ENCODE measurements around the gene MMP8.
A peak's percentile ranks its signal among the peaks of the same experiment; 100 is the strongest.

Gene MMP8

GRCh38 chr11:102719620-102720277, 5.0 kb downstream of the MMP8 start:
- DNase-seq = no peak

- no peak for DNase-seq
These were observed 7.5 kb downstream of the MMP8 start for GRCh38 chr11:102717280-102717679.

- DNase-seq = no peak
These were observed 8.2 kb downstream of the MMP8 start for GRCh38 chr11:102716527-102716926.

GRCh38 chr11:102712137-102712536, 12.6 kb downstream of the MMP8 start:
- DNase-seq = no peak

GRCh38 chr11:102709201-102709945, 15.4 kb downstream of the MMP8 start:
- no peak for DNase-seq

- DNase-seq = no peak
These were observed 16.1 kb downstream of the MMP8 start for GRCh38 chr11:102708654-102709053.

GRCh38 chr11:102705626-102706025, 19.1 kb downstream of the MMP8 start, which contains the start of gene MMP27:
MMP27 (minus strand) TSS chr11:102705769; CDS start chr11:102705714, 55 bp downstream.
- DNase-seq = no peak

GRCh38 chr11:102704841-102705240, 19.9 kb downstream of the MMP8 start:
- DNase-seq = no peak

GRCh38 chr11:102703826-102704493, 20.8 kb downstream of the MMP8 start:
- no peak for DNase-seq

GRCh38 chr11:102695201-102695600, 29.6 kb downstream of the MMP8 start:
- DNase-seq = no peak

- no peak for DNase-seq
These were observed 39.0 kb downstream of the MMP8 start for GRCh38 chr11:102685754-102686153.

- no peak for DNase-seq
These were observed 39.4 kb downstream of the MMP8 start for GRCh38 chr11:102685338-102685737.

- no peak for DNase-seq
These were observed 41.5 kb downstream of the MMP8 start for GRCh38 chr11:102683277-102683676.

- DNase-seq = no peak
These were observed 43.8 kb downstream of the MMP8 start for GRCh38 chr11:102680945-102681344.

- DNase-seq = no peak
These were observed 46.7 kb downstream of the MMP8 start for GRCh38 chr11:102678022-102678421.

GRCh38 chr11:102676084-102676483, 48.7 kb downstream of the MMP8 start:
- no peak for DNase-seq

GRCh38 chr11:102669664-102670063, 55.1 kb downstream of the MMP8 start:
- no peak for DNase-seq

GRCh38 chr11:102666331-102666957, 58.3 kb downstream of the MMP8 start:
- peak; percentile 40 for DNase-seq

GRCh38 chr11:102664001-102664752, 60.6 kb downstream of the MMP8 start:
- DNase-seq = peak; percentile 7

GRCh38 chr11:102662607-102663006, 62.1 kb downstream of the MMP8 start:
- no peak for DNase-seq
